ENCODE results near the gene AOPEP. TPM values are rescaled to one million over a fixed set of nuclear protein-coding genes. Genes with fewer than 3 reads are reported as not detected.

AOPEP gene
- total RNA-seq, 1 experiment from 2014 or later, result 15.0 TPM

- Histone ChIP-seq H2BK120ac (ENCODE audit: low read depth, low read length, poor library complexity, severe bottlenecking) (no peak overlapping the region), H4K20me1 (ENCODE audit: control insufficient read depth, insufficient read depth, insufficient read length) (no peaks in the 10 kb centered on the region), H3K18ac (ENCODE audit: insufficient read length, low read depth, low read length) (no peak overlapping the region), H3K79me2 (ENCODE audit: insufficient read depth, low read length) (no peaks in the 10 kb centered on the region), H3K23ac (ENCODE audit: insufficient read length, low read depth, low read length) (no peak overlapping the region), H3K4ac (ENCODE audit: low read depth, low read length) (no peak overlapping the region), H3K56ac (ENCODE audit: insufficient read length, low read depth, low read length) (no peak overlapping the region), H3K9me3 (ENCODE audit: control insufficient read depth, low read depth, low read length) (no peaks in the 10 kb centered on the region), H4K8ac (replicated peaks; ENCODE audit: insufficient read length, low read depth, low read length) (no peak overlapping the region), H2BK5ac (ENCODE audit: insufficient read length, low read length) (no peak overlapping the region), H3K23me2 (ENCODE audit: insufficient read length, low read depth, low read length, poor library complexity, severe bottlenecking) (no peaks in the 10 kb centered on the region), H3K27me3 (ENCODE audit: insufficient read depth, low read length) (no peaks in the 10 kb centered on the region), H4K5ac (ENCODE audit: insufficient read length, low read depth, low read length) (no peak overlapping the region), H2BK20ac (ENCODE audit: low read depth, low read length, poor library complexity, severe bottlenecking) (no peak overlapping the region), H3K27ac (ENCODE audit: insufficient read length, low read depth, low read length) (no peak overlapping the region), H4K91ac (ENCODE audit: insufficient read length, low read depth, low read length) (no peak overlapping the region), H3K9ac (ENCODE audit: extremely low read depth, insufficient read length, low read length) (no peak overlapping the region), H3K4me1 (ENCODE audit: insufficient read depth, low read length) (no peaks in the 10 kb centered on the region; the same call in 1 of the 2 replicates), H3T11ph (ENCODE audit: low read length) (no peak overlapping the region), H2BK12ac (ENCODE audit: insufficient read length, low read depth, low read length) (no peak overlapping the region), H3K4me2 (ENCODE audit: insufficient read depth, insufficient read length, low read length) (no peak overlapping the region), H2BK15ac (ENCODE audit: low read depth, low read length) (no peak overlapping the region), H3K79me1 (ENCODE audit: insufficient read depth, low read depth, low read length, poor library complexity, severe bottlenecking) (no peaks in the 10 kb centered on the region), H2AK5ac (ENCODE audit: insufficient read length, low read length) (no peak overlapping the region), H3K14ac (ENCODE audit: insufficient read depth, low read length) (no peak overlapping the region), H2AFZ (ENCODE audit: low read length) (no peak overlapping the region)
- TF ChIP-seq CTCF (conservative IDR thresholded peaks at IDR 0.05), result no peak
- Mint-ChIP-seq H3K4me1 (peaks cover 24 to 31% of the 10 kb centered on the region in 2 experiments), H3K36me3 (ENCODE audit: insufficient read depth in 1 of 3, low read depth in 3 of 3) (peaks cover 0 to 3% (median 2%) of the 10 kb centered on the region in 3 experiments; a peak in 2 of 7 replicates), H3K9me3 (no peaks in the 10 kb centered on the region), H3K27ac (no peak overlapping the region), H3K4me3 (no peak overlapping the region), H3K27me3 (ENCODE audit: low read depth) (no peaks in the 10 kb centered on the region; the same call in 1 of the 2 replicates)
- DNase-seq, result no peak
- WGBS (ENCODE audit: extremely low coverage, insufficient read length, low lambda C conversion rate), result no CpG with 5 or more reads among the region's 6 CpGs
Measured at GRCh38 chr9:95096807-95097206, 370.3 kb downstream of the AOPEP start.
